GM12891 (cell line): ENCODE results near the gene ADK.
"Not testable (repeated sequence)": the region's sequence is repeated elsewhere in the genome, so short reads cannot be mapped to it uniquely, and the experiment has no call there.

ENCODE experiments used
- DNase-seq: peaks from one replicate; pipeline ENCODE4 v3.0.0; 2011; ENCODE audit warnings: low spot score; ENCODE audit not compliant: insufficient read length
- FAIRE-seq: peaks from 2 replicates; lab custom pipeline; 2011; peaks lifted over from hg19 to GRCh38; lab: Jason Lieb, UNC
- PAX5 ChIP-seq: IDR thresholded peaks from 2 replicates; pipeline ENCODE4 v1.6.1; 2011; ENCODE audit warnings: low read length, moderate library complexity, mild to moderate bottlenecking; ENCODE audit not compliant: insufficient read depth, severe bottlenecking
- POLR2A ChIP-seq: IDR thresholded peaks from 2 replicates; pipeline ENCODE4 v1.6.1; 2011; ENCODE audit warnings: low read depth, low read length, control low read depth
- POLR2AphosphoS5 ChIP-seq: IDR thresholded peaks from 2 replicates; pipeline ENCODE4 v1.6.1; 2011; ENCODE audit warnings: low read depth, low read length, control low read depth
- POU2F2 ChIP-seq: IDR thresholded peaks from 2 replicates; pipeline ENCODE4 v1.6.1; 2011; ENCODE audit warnings: low read depth, mild to moderate bottlenecking, control low read depth, low read length, moderate library complexity
- SPI1 ChIP-seq: IDR thresholded peaks from 2 replicates; pipeline ENCODE4 v1.6.1; 2011; ENCODE audit warnings: low read depth, low read length, control low read depth
- TAF1 ChIP-seq: IDR thresholded peaks from 2 replicates; pipeline ENCODE4 v1.6.1; 2011; ENCODE audit warnings: low read depth, low read length, control low read depth

Gene ADK

GRCh38 chr10:74485283-74485682 is 334.3 kb downstream of the ADK start:
- TF ChIP-seq POLR2A (no peak), TAF1 (no peak), POLR2AphosphoS5 (no peak), SPI1 (no peak), POU2F2 (no peak), PAX5 (no peak)
- DNase-seq (no peak), FAIRE-seq (no peak)

- FAIRE-seq (no peak), DNase-seq (no peak)
Observed at GRCh38 chr10:74486659-74487058, 335.6 kb downstream of the ADK start.

GRCh38 chr10:74488907-74489306 is 337.9 kb downstream of the ADK start:
- TF ChIP-seq POLR2AphosphoS5, result no peak
- no peak for TF ChIP-seq SPI1
- no peak for TF ChIP-seq POU2F2
- TF ChIP-seq TAF1, result no peak
- TF ChIP-seq PAX5, result no peak
- TF ChIP-seq POLR2A, result no peak
- FAIRE-seq, result no peak
- no peak for DNase-seq

More at GRCh38 chr10:74486659-74487058, 335.6 kb downstream of the ADK start:
- TF ChIP-seq PAX5, result no peak

GRCh38 chr10:74490551-74490950 is 339.5 kb downstream of the ADK start:
- FAIRE-seq (no peak), DNase-seq (no peak)
- TF ChIP-seq POLR2A (no peak), POLR2AphosphoS5 (no peak), POU2F2 (no peak), SPI1 (no peak), TAF1 (no peak), PAX5 (no peak)

- TF ChIP-seq SPI1 (no peak), TAF1 (no peak)
- FAIRE-seq, result no peak
- DNase-seq, result no peak
Observed at GRCh38 chr10:74491014-74491413, 340.0 kb downstream of the ADK start.

GRCh38 chr10:74496276-74496675 is 345.3 kb downstream of the ADK start:
- DNase-seq, FAIRE-seq: not testable (repeated sequence)

GRCh38 chr10:74498664-74499063 is 347.6 kb downstream of the ADK start:
- not testable (repeated sequence) for DNase-seq, FAIRE-seq

- FAIRE-seq, result no peak
- TF ChIP-seq SPI1 (no peak), POLR2AphosphoS5 (no peak), PAX5 (no peak), POLR2A (no peak), POU2F2 (no peak), TAF1 (no peak)
- DNase-seq, result no peak
Observed at GRCh38 chr10:74500026-74500704, 349.1 kb downstream of the ADK start.

- FAIRE-seq, result peak; percentile 13
- DNase-seq, result no peak
- TF ChIP-seq POU2F2 (no peak), POLR2AphosphoS5 (no peak)
Observed at GRCh38 chr10:74500816-74501215, 349.8 kb downstream of the ADK start.

- no peak for TF ChIP-seq PAX5
- no peak for TF ChIP-seq POU2F2
- TF ChIP-seq POLR2A, result no peak
- TF ChIP-seq POLR2AphosphoS5, result no peak
- no peak for TF ChIP-seq SPI1
- no peak for TF ChIP-seq TAF1
- FAIRE-seq (no peak), DNase-seq (no peak)
Observed at GRCh38 chr10:74502963-74503608, 352.1 kb downstream of the ADK start.

DNA sequence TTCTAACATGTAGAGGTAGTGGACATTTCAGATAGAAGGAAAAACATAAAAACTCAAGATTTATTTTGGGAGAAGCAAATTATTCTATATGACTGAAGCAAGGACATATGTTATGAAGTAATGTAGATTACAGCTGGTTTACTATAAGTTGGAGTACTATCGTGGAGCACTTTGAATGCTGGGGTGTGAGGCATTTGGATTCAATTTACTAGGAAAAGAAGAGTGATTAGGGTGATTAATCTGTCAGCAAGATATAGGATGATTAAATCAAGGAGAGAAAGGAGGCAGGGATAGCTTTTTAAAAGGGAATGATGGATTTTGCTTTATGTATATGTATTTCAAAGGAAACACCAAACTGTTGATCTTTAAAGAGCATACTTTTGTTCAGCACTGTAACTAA is 356.9 kb downstream of the ADK start:
- TF ChIP-seq TAF1 (no peak), POLR2A (no peak), POU2F2 (no peak), SPI1 (no peak), PAX5 (no peak), POLR2AphosphoS5 (no peak)
- DNase-seq, result no peak
- FAIRE-seq, result no peak

- DNase-seq, result no peak
- no peak for FAIRE-seq
- no peak for TF ChIP-seq PAX5
- TF ChIP-seq TAF1, result no peak
- TF ChIP-seq SPI1, result no peak
- TF ChIP-seq POLR2AphosphoS5, result no peak
- TF ChIP-seq POLR2A, result no peak
- TF ChIP-seq POU2F2, result no peak
Observed at GRCh38 chr10:74510594-74510993, 359.6 kb downstream of the ADK start.
